Thyroid gland (tissue), 4 donors: Measurements from ENCODE around the gene ZNF750. TPM values are rescaled to one million over a fixed set of nuclear protein-coding genes. Genes with fewer than 3 reads are reported as not detected.

Source experiments
- DNase-seq, 2 donors: peaks; one replicate each; pipeline ENCODE4 v3.0.0-alpha.2; 2019
- H3K27ac ChIP-seq, 3 donors: fragments of 200-600 bp; sonication (generic); 1 replicate in 2 of 3; 2 replicates in 1 of 3; pipeline ENCODE4 v1.5.1; 2016 to 2019; ENCODE audit warnings: mild to moderate bottlenecking in 1 of 3, moderate library complexity in 1 of 3
- H3K27me3 ChIP-seq: fragments of 200-600 bp; sonication (generic); one replicate; pipeline ENCODE4 v1.5.1; 2019
- H3K36me3 ChIP-seq, 2 donors: fragments of 200-600 bp; sonication (generic); one replicate each; pipeline ENCODE4 v1.5.1; 2016 to 2019
- H3K4me1 ChIP-seq, 2 donors: fragments of 200-600 bp; sonication (generic); one replicate each; pipeline ENCODE4 v1.5.1; 2017 to 2019
- H3K4me3 ChIP-seq, 3 donors: fragments of 200-600 bp; sonication (generic); replicated peaks in 1 of 3; 1 replicate in 2 of 3; 2 replicates in 1 of 3; pipeline ENCODE4 v1.5.1; 2016; ENCODE audit warnings: mild to moderate bottlenecking in 1 of 3
- H3K9me3 ChIP-seq: fragments of 200-600 bp; sonication (generic); one replicate; pipeline ENCODE4 v1.5.1; 2017
- CTCF ChIP-seq, 6 experiments: fragments of 200-600 bp in 3 of 6; fragments of 450-650 bp in 3 of 6; sonication (generic) in 3 of 6; IDR thresholded peaks; one replicate each; pipeline ENCODE4 v1.5.1; 2016 to 2019; ENCODE audit warnings: antibody characterized with exemption in 6 of 6, mild to moderate bottlenecking in 2 of 6, inconsistent platforms in 1 of 6, moderate library complexity in 1 of 6
- POLR2A ChIP-seq, 2 donors: fragments of 450-650 bp; IDR thresholded peaks; one replicate each; pipeline ENCODE4 v1.6.1; 2017; ENCODE audit warnings: antibody characterized with exemption in 2 of 2, mild to moderate bottlenecking in 2 of 2, moderate library complexity in 1 of 2
- WGBS, 2 donors: methylation state at CpG; one replicate each; pipeline ENCODE4 v1.1.5; 2017; 5-methylcytosine and 5-hydroxymethylcytosine counted together
- intact Hi-C: fragments of 100-400 bp; cut with DNase I; formaldehyde crosslinking; loops from one replicate; pipeline ENCODE4 v1.15.1; 2023
- total RNA-seq, 4 donors: library from RNA; depleted of rRNA; stranded (reverse); fragments of >200 nt; gene quantifications; one replicate each; pipeline ENCODE4 v1.2.3, GENCODE V29; 2016

ZNF750 gene
- 1 to 10 TPM; 3.0 to 6.0 (median 4.5) TPM for total RNA-seq

GRCh38 chr17:82839617-82840292 lies at the start of gene ZNF750:
TSS of gene ZNF750 (minus strand) at chr17:82840022. CDS start at chr17:82832454, 7,568 bp downstream.
- no peaks in the 10 kb centered on the region for H3K27me3 ChIP-seq
- no peaks in the 10 kb centered on the region for H3K9me3 ChIP-seq
- no peak within 1 kb of the TSS for H3K4me3 ChIP-seq
- peaks cover 20 to 37% of the 10 kb centered on the region in 2 donors for H3K4me1 ChIP-seq
- intact Hi-C loops = loop anchor here (10.0 kb wide), 1 partner anchor 55 kb away; no protein-coding TSS in a partner anchor
- H3K36me3 ChIP-seq = no peaks in the 10 kb centered on the region
- peak within 1 kb of the TSS; percentile 70 to 78 (median 77) for H3K27ac ChIP-seq
- DNase-seq = peak; percentile 74 to 77
- 78 to 87% methylated on average over 25 of the region's 25 CpGs for WGBS, 2 donors
- TF ChIP-seq POLR2A (IDR thresholded peaks at IDR 0.05) (peak in 1 of 2 donors; percentile 60), CTCF (IDR thresholded peaks at IDR 0.05) (no peak)

DNA sequence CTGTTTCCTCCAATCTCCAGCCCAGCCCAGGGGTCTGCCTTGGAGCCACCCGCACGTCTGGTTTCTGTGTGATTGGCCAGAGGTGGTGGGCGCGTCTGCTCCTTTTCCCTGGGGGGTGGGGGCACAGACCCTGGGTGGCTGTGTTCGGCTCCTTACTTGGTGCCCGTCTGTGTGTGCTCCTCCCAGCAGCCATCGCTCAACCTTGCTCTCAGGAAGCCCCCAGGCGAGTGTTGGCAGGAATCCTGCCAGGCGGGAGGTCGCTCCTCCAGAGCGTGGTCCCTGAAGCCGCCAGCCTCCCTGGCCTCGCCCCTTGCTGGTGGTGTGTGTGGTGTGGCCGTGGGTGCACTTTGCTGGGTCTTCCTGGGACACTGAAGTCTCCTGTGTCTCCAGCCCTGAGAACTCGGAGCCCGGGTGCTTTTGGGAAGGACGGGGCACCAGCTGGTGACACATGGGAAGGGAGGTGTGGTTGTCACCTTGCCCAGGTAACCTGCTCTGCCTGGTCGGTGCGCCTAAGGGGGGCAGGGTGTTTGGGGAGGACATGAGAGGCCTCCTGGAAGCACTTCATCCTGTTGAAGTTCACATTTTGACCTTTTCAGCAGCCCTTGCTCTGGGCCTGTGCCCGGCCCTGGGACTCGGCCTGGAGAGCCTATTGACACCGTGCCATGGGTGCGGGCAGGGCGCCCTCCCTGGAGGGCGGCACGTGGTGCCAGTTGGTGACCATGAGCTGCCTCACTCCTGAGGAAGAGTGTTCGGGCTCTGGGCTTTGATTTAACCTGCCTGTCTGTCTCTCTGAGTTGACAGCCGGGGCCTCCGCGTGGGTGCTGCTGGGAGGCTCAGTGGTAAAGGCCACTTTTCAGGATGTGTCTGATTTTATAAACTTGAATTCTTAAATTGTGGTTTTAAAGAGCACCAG lies 49.0 kb upstream of the ZNF750 start:
- no peaks in the 10 kb centered on the region for H3K27me3 ChIP-seq
- H3K4me1 ChIP-seq = peaks cover 64 to 68% of the 10 kb centered on the region in 2 donors
- no peak overlapping the region for H3K4me3 ChIP-seq
- TF ChIP-seq POLR2A (IDR thresholded peaks at IDR 0.05) (peak in 1 of 2 donors; percentile 54), CTCF (IDR thresholded peaks at IDR 0.05) (no peak)
- H3K27ac ChIP-seq = peak overlapping the region; percentile 92 to 98 (median 96)
- peak; percentile 98 to 99 for DNase-seq
- H3K36me3 ChIP-seq = no peaks in the 10 kb centered on the region
- intact Hi-C loops = no loop called here
- no peaks in the 10 kb centered on the region for H3K9me3 ChIP-seq
- 31 to 53% methylated on average over 19 of the region's 30 CpGs for WGBS, 2 donors

DNA sequence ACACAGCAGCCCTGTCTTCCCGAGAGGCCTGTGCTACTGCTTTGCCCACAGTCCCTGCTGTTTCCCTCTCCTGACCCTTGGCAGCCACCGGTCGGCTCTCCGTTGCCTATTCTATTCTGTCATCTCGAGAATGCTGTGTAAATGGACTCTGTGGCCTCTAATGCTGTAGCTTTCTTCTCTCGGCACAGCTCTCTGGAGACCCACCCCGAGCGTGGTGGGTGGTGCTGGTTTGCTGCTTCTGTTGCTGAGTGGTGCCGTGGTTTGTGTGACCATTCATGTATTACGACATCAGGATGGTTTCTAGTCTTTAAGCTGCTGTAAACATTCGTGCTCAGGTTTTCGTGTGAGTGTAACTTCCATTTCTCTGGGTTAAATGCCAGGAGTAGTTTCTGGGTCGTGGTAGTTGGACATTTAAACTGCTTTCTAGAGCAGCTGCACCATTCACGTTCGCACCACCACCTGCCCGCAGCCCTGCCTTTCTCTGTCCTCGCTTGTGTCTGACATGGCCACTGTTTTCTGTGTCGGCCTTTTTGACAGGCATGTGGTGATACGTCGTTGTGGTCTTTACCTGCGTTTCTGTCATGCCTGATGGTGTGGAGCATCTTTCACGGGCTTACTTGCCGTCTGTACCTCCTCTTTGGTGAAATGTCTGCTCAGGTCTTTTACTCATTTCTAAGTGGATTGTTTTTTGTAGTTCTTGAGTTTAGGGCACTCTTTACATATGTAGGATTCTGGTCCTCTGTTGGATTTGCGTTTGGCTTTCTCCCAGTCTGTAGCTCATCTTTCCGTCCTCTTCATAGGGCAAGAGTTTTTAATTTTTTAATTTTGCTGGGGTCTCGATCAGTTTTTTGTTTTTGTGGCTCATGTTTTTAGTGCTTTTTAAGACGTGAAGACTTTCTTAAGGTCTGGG lies 47.7 kb upstream of the ZNF750 start:
- intact Hi-C loops = no loop called here
- WGBS, 2 donors = 94 to 95% methylated on average over 27 of the region's 27 CpGs
- Histone ChIP-seq H3K4me3 (no peak overlapping the region), H3K27me3 (no peaks in the 10 kb centered on the region), H3K36me3 (no peaks in the 10 kb centered on the region), H3K4me1 (peaks cover 51 to 57% of the 10 kb centered on the region in 2 donors), H3K27ac (peak overlapping the region in 1 of 3 donors; percentile 92), H3K9me3 (no peaks in the 10 kb centered on the region)
- DNase-seq = no peak
- TF ChIP-seq POLR2A (IDR thresholded peaks at IDR 0.05) (no peak), CTCF (IDR thresholded peaks at IDR 0.05) (no peak)

DNA sequence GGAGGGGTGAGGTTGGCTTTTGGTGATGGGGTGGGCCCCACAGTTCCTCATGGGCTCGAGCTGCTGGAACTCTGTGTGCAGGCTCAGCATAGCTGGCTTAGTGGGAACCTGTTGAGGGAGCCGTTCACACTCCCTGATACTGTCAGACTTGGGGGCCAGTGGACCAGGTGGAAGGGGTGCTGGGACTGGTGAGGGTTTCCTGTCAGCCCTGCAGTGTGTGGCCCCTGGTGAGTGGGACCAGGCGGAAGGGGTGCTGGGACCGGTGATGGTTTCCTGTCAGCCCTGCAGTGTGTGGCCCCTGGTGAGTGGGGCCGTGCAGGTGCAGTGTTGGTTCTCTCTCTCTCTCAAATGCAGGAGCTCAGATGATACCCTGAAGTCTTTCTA lies 45.1 kb upstream of the ZNF750 start:
- H3K27me3 ChIP-seq = no peaks in the 10 kb centered on the region
- intact Hi-C loops = no loop called here
- DNase-seq = no peak
- H3K4me3 ChIP-seq = no peak overlapping the region
- H3K27ac ChIP-seq = peak overlapping the region; percentile 57 to 82 (median 72)
- H3K9me3 ChIP-seq = no peaks in the 10 kb centered on the region
- 68 to 92% methylated on average over 3 to 5 of the region's 5 CpGs for WGBS, 2 donors
- H3K4me1 ChIP-seq = peaks cover 32 to 53% of the 10 kb centered on the region in 2 donors
- TF ChIP-seq POLR2A (IDR thresholded peaks at IDR 0.05) (no peak), CTCF (IDR thresholded peaks at IDR 0.05) (no peak)
- no peaks in the 10 kb centered on the region for H3K36me3 ChIP-seq
